SK-N-MC (cell line): Measurements from ENCODE around the gene CYP20A1.
"Not testable (repeated sequence)": the region's sequence is repeated elsewhere in the genome, so short reads cannot be mapped to it uniquely, and the experiment has no call there.

Experiments
- DNase-seq: peaks from one replicate; pipeline ENCODE4 v3.0.0-alpha.2; 2011; ENCODE audit warnings: low read depth, low spot score
- H3K27ac ChIP-seq: fragments of 200-600 bp; sonication (generic); 2 replicates; pipeline ENCODE4 v1.5.1; 2016; ENCODE audit warnings: mixed run types
- H3K36me3 ChIP-seq: fragments of 200-600 bp; sonication (generic); 2 replicates; pipeline ENCODE4 v1.6.1; 2017; ENCODE audit warnings: antibody characterized with exemption, low read length, mixed read lengths; ENCODE audit not compliant: insufficient read depth
- H3K4me3 ChIP-seq: fragments of 200-600 bp; sonication (generic); 2 replicates; pipeline ENCODE4 v1.5.1; 2016
- H3K9ac ChIP-seq: fragments of 200-600 bp; sonication (generic); 2 replicates; pipeline ENCODE4 v1.8.0; 2017; ENCODE audit warnings: mixed run types, mixed read lengths; ENCODE audit not compliant: insufficient read length
- H3K9me3 ChIP-seq: fragments of 200-600 bp; sonication (generic); 2 replicates; pipeline ENCODE4 v1.6.1; 2017; ENCODE audit warnings: low read depth, mild to moderate bottlenecking, antibody characterized with exemption, low read length, moderate library complexity, mixed read lengths
- EZH2 ChIP-seq: fragments of 200-600 bp; sonication (generic); IDR thresholded peaks from one replicate; pipeline ENCODE4 v1.6.1; 2017; ENCODE audit warnings: antibody characterized with exemption
- FOXP2 ChIP-seq: optimal IDR thresholded peaks from 2 replicates; pipeline ENCODE3; 2011; ENCODE audit warnings: mild to moderate bottlenecking, moderate library complexity; ENCODE audit not compliant: insufficient read depth; ENCODE audit errors: extremely low read length, control extremely low read depth
- POLR2AphosphoS5 ChIP-seq: IDR thresholded peaks from 2 replicates; pipeline ENCODE4 v1.6.1; 2012; ENCODE audit warnings: mild to moderate bottlenecking, low read depth, low read length, borderline replicate concordance

The CYP20A1 gene

DNA sequence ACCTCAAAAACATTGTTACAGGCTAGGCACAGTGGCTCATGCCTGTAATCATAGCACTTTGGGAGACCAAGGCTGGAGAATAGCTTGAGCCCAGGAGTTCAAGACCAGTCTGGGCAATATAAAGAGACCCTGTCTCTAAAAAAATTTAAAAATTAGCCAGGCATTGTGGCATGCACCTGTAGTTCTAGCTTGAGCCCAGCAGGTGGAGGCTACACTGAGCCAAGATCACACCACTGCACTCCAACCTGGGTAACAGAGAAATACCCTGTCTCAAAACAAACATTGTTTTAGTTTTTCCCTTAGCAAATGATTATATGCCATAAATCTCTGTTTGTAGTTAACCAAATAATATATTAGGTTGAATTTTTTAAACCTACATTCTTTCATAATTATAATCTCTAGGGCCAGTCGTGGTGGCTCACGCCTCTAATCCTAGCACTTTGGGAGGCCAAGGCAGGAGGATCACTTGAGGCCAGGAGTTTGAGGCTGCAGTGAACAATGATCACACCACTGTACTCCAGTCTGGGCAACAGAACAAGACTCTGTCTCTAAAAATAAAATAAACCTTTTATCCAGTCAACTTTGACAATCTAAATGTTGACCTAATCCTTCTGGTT is 13.3 kb upstream of the CYP20A1 start:
- no peak for DNase-seq
- Histone ChIP-seq H3K36me3 (no peaks in the 10 kb centered on the region), H3K9ac (no peak overlapping the region), H3K9me3 (no peaks in the 10 kb centered on the region), H3K4me3 (no peak overlapping the region), H3K27ac (no peak overlapping the region)
- TF ChIP-seq EZH2 = no peak
- no peak for TF ChIP-seq POLR2AphosphoS5
- no peak for TF ChIP-seq FOXP2

DNA sequence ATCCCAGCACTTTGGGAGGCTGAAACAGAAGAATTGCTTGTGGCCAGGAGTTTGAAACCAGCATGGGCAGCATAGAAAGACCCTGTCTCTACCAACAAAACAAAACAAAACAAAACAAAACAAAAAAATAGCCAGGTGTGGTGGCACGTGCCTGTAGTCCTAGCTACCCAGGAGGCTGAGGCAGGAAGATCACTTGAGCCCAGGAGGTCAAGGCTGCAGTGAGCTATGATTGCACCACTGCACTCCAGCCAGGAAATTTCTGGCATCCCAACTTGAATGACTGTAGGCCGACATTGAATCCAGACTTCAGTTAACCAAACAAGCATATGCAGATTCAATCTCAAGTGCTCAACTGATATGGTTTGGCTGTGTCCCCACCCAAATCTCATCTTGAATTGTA is 9.1 kb upstream of the CYP20A1 start:
- DNase-seq, H3K36me3 ChIP-seq, H3K27ac ChIP-seq, H3K4me3 ChIP-seq, H3K9me3 ChIP-seq, H3K9ac ChIP-seq: not testable (repeated sequence)

DNA sequence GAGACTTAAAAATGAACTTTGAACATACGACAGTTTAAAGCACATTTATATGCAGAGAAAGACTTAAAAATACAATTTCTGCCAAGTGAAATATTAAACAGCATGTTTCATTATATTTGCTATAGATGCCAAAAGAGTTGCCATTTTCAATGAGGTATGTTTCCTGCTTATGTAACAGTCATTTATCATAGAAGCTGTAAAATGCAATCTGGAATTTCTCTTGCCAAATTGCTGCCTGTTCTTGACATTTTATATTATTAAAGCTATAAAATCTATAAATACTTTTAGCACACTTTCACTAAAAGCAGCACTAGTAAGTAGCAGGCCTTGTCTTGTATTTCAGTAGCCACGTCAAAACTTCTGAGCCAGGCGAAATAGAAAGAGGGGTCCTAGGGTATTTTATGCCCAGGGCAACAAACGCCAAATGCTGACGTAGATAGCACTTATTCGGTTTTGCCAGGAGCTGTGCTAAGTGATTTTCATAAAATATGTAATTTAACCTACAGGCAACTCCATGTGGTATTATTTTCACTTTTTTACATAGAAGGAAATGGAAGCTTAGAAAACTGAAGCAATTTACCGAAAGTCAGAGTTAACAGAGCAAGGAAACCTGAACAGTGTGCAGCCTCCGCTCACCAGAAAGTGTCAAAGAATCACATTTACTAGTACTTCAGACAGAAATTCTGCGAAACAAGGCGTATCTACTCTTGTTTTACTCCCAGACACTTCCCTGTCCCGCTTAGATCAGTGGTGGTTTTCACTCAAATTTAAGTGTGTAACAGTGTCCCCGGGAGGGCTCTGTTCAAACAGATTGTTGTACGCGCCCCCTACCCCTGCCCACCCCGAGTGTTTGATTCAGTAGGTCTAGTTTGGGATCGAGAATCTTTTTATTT is 1.2 kb upstream of the CYP20A1 start:
- DNase-seq = peak; percentile 95
- H3K9me3 ChIP-seq = no peaks in the 10 kb centered on the region
- H3K9ac ChIP-seq = peak overlapping the region; percentile 89
- no peaks in the 10 kb centered on the region for H3K36me3 ChIP-seq
- H3K27ac ChIP-seq = peak overlapping the region; percentile 100
- peak overlapping the region; percentile 83 for H3K4me3 ChIP-seq
- TF ChIP-seq POLR2AphosphoS5 = peak; percentile 64
- TF ChIP-seq FOXP2 = no peak
- TF ChIP-seq EZH2 = no peak

DNA sequence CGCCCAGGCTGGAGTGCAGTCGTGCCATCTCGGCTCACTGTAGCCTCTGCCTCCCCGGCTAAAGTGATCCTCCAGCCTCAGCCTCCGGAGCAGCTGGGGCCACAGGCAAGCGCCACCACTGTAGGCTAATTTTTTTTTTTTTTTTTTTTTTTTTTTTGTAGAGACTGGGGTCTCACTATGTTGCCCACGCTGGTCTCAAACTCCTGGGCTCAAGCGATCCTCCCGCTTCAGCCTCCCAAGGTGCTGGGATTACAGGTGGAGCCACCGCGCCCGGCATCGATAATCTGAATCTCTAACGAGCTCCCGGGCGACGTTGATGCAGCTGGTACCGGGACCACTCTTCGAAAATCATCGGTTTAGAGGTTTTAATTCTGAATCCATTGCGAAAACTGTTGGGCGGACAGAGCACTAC is 520 bp upstream of the CYP20A1 start:
- H3K9me3 ChIP-seq = no peaks in the 10 kb centered on the region
- TF ChIP-seq POLR2AphosphoS5 (no peak), FOXP2 (no peak), EZH2 (no peak)
- no peaks in the 10 kb centered on the region for H3K36me3 ChIP-seq
- H3K4me3 ChIP-seq = peak overlapping the region; percentile 83
- no peak for DNase-seq
- H3K9ac ChIP-seq = peak overlapping the region; percentile 89
- H3K27ac ChIP-seq = peak overlapping the region; percentile 100

DNA sequence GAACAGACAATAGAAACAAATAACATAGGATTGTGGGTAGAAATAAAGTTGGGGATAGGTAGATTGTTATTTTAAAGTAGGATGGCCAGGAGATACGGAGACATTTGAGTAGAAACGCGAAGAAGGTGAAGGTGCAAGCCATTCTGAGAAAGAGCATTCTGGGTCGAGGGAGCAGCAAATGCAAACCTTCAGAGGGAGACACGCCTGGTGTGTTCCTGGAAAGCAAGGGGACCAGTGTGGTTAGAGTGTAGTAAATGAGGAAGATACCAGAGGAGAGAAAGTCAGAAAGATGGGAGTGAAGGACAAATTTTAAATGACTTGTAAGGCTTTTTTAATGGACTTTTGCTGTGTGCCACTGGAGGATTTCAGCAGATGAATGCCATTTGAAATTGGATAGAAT is 1.7 kb downstream of the CYP20A1 start:
- Histone ChIP-seq H3K4me3 (no peak overlapping the region), H3K27ac (no peak overlapping the region), H3K9me3 (no peaks in the 10 kb centered on the region), H3K9ac (no peak overlapping the region), H3K36me3 (no peaks in the 10 kb centered on the region)
- no peak for TF ChIP-seq POLR2AphosphoS5
- TF ChIP-seq EZH2 = no peak
- no peak for TF ChIP-seq FOXP2
- no peak for DNase-seq

DNA sequence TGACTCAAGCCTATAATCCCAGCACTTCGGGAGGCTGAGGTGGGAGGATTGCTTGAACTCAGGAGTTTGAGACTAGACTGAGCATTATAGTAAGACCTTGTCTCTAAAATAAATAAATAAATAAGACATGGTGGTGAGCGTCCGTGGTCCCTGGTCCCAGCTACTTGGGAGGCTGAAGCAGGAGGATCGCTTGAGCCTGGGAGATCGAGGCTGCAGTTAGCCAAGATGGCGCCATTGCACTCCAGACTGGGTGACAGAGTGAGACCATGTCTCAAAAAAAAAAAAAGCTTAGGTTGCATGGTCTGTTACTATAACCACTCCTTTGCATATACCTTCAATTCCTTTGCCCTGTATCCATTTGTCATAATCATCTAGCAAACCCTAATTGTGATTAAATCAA is 3.7 kb downstream of the CYP20A1 start:
- H3K36me3 ChIP-seq = peaks cover 4% of the 10 kb centered on the region; the same call in 1 of the 2 replicates
- no peak for TF ChIP-seq POLR2AphosphoS5
- no peak for TF ChIP-seq FOXP2
- no peak for TF ChIP-seq EZH2
- H3K4me3 ChIP-seq = no peak overlapping the region
- H3K27ac ChIP-seq = no peak overlapping the region
- H3K9ac ChIP-seq = no peak overlapping the region
- no peaks in the 10 kb centered on the region for H3K9me3 ChIP-seq
- DNase-seq = no peak

DNA sequence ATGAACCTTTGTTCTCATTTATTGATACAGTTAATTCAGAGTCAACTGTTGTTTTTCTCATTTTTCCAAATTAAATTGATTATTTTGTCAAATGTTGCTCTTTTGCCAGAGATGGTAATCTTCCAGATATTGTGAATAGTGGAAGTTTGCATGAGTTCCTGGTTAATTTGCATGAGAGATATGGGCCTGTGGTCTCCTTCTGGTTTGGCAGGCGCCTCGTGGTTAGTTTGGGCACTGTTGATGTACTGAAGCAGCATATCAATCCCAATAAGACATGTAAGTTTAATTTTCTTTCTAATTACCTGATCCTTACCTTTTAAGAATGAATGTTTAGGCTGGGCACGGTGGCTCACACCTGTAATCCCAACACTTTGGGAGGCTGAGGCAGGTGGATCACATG is 7.8 kb downstream of the CYP20A1 start:
- H3K4me3 ChIP-seq = no peak overlapping the region
- TF ChIP-seq POLR2AphosphoS5 (no peak), EZH2 (no peak), FOXP2 (no peak)
- no peak for DNase-seq
- no peak overlapping the region for H3K27ac ChIP-seq
- H3K9me3 ChIP-seq = no peaks in the 10 kb centered on the region
- peaks cover 7% of the 10 kb centered on the region; the same call in 1 of the 2 replicates for H3K36me3 ChIP-seq
- H3K9ac ChIP-seq = no peak overlapping the region

DNA sequence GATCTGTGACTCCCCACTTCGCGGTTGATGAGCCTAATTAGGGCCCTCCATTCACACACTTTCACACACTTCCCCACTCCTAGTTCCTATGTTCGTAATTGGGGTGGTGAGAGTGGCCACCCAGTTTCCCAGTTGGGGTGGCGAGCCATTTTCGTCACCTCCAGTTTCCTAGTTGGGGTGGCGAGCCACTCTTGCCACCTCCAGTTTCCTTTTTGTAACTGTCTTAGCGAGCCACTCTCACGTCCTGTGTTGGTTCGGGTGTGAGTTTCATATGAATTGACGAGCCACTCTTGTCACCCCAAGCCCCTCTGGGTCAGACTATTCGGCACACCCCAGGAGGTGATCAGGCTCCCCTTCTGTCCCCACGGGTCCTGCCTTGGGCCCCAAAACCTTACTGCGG is 14.0 kb downstream of the CYP20A1 start:
- no peak overlapping the region for H3K27ac ChIP-seq
- no peak overlapping the region for H3K4me3 ChIP-seq
- DNase-seq = no peak
- TF ChIP-seq EZH2 (no peak), POLR2AphosphoS5 (no peak), FOXP2 (no peak)
- H3K9me3 ChIP-seq = no peaks in the 10 kb centered on the region
- peaks cover 26% of the 10 kb centered on the region for H3K36me3 ChIP-seq
- H3K9ac ChIP-seq = no peak overlapping the region

DNA sequence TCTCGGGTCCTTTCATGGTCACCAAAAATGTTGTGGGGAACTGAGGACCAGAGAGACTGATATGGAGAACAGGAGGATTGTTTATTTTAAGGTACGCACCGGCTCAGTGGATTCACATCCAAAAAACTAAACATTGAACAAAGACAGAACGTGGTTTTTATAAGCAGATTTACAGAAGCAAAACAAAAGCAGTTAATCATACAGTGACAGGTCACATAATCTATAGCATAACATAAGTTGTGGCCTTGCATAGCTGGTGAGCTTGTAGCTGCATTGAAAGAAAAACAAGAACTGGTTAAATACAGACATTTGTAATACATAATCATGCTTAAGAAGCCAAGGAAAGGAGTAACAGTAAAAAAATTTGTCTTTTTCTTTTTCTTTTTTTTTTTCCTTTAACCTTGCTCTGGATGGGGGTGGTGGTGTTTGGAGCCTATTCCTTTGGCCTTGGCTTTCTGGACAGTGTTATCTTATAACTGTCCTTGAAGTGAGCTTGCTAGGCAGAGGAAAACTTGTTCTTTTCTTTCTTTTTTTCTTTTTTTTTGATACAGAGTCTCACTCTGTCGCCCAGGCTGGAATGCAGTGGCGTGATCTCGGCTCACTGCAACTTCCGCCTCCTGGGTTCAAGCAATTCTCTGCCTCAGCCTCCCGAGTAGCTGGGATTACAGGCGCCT is 14.7 kb downstream of the CYP20A1 start:
- H3K36me3 ChIP-seq = peaks cover 26% of the 10 kb centered on the region

More for the DNA sequence above, 14.7 kb downstream of the CYP20A1 start:
- not testable (repeated sequence) for DNase-seq, H3K4me3 ChIP-seq, H3K9me3 ChIP-seq, H3K27ac ChIP-seq, H3K9ac ChIP-seq
